ENCODE results near the gene SREK1.

- TF ChIP-seq POLR2AphosphoS5 (IDR thresholded peaks at IDR 0.05; ENCODE audit: borderline replicate concordance, low read depth, low read length) (no peak), EZH2 (IDR thresholded peaks at IDR 0.05) (no peak), FOXP2 (optimal IDR thresholded peaks at IDR 0.05; ENCODE audit: control extremely low read depth, extremely low read length, insufficient read depth) (no peak)
These were observed 54.7 kb downstream of the SREK1 start for GRCh38 chr5:66198837-66199236.

Data from SK-N-MC (cell line).